HG03066 (cell line): ENCODE data around the gene HPCA.

ENCODE experiments used
- ATAC-seq: cut with Tn5 transposase; IDR thresholded peaks from one replicate; pipeline ENCODE4 v1.9.1; 2021; ENCODE audit warnings: low read depth; ENCODE audit not compliant: unreplicated experiment

Gene HPCA

GRCh38 chr1:32888134-32888533 lies 1.8 kb downstream of the HPCA start:
- ATAC-seq: no peak

- no peak for ATAC-seq
Measured at GRCh38 chr1:32888677-32889420, 2.6 kb downstream of the HPCA start.

GRCh38 chr1:32889731-32890278 lies 3.5 kb downstream of the HPCA start:
- no peak for ATAC-seq

- ATAC-seq: no peak
Measured at GRCh38 chr1:32890516-32891240, 4.4 kb downstream of the HPCA start.

GRCh38 chr1:32891241-32891570 lies 4.9 kb downstream of the HPCA start:
- no peak for ATAC-seq

DNA sequence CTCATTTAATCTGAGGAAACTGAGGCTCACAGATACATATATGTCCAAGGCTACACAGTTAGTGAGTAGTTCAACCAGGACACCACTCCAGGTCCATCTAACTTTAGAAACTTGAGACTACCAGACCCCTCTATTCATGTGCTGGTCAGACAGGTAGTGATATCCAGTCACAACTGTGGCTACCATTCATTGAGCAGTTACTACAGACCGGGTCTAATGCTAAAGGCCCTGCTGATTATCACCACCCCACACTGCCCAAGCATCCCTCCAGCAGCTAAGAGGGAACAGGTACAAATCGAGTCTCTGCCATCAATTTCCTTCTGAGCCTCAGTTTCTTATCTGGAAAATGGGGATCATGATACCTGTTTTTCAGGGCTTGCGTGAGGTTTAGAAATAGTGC lies 5.3 kb downstream of the HPCA start:
- ATAC-seq: no peak

DNA sequence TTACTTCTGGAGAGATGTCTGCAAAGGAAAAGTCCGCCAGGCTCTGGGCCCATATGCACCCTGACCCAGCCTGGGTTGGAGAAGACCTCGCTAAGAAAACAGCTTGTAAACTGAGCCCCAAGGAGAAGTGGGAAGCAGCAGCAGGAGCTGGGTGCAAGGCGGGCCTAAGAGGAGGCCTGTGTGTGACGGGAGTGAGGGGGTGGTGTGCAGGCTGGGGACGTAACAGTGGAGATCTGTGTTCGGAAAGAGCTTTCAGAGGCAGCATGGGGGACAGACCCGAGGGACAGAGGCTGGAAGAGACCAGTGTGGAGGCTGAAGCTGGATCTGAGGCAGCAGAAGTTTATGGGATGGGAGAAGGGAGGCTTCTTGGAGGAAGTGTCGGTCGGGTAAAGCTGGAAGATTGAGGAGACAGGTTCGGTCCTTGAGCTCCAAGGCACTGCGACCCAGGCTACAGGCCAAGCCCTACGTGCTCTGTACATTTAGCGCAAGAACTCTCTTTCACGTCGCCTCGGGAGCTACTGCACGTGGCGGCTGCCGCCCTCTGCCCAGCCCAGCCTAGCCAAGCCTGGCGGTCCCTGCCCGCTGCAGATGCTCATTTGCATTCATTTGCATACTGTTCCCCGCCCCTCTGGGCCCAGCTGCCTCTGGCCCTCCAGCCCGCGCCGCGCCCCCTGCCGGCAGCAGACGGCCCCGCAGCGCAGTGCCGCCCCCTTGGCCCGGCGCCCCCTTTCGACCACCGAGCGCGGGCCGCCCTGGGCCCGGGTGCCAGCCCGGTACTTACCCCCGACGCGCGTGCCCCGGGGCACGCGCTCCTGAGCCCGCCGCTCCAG lies 6.3 kb downstream of the HPCA start:
- ATAC-seq: no peak

DNA sequence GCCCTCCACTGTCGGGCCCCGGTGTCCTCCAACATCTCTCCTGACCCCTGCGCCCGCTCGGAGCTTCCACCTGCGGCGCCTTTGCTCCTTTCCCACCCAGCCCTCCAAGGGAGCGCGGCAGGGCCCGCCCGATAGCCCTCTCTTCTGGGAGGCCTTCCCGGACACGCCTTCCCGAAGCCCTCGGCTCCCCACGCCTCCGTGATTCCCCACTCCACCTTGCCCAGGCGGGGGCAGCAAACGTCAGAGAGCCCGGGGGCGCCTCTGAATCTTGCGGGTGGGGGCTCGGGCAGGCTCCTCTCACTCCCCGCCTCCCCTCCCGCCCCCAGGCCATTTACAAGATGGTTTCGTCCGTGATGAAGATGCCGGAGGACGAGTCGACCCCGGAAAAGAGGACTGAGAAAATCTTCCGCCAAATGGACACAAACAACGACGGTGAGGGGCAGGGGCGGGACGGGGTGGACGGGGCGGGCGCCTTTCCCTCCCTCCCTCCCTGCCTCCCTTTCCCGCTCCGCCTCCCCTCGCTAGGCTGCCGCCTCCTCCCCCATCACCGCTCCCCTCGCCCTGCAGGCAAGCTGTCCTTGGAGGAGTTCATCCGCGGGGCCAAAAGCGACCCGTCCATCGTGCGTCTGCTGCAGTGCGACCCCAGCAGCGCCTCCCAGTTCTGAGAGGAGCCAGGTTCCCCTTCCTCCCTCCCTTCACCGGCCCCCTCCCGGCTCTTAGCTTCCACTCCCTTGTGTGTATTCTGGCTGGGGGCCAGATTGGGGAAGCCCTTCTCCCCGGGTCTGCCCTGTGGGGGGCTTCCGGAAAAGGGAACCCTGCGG lies 7.1 kb downstream of the HPCA start:
- ATAC-seq: no peak

- no peak for ATAC-seq
Measured at GRCh38 chr1:32894019-32894600, 7.8 kb downstream of the HPCA start.

- no peak for ATAC-seq
Measured at GRCh38 chr1:32894681-32895080, 8.4 kb downstream of the HPCA start.

GRCh38 chr1:32895325-32896215 lies 9.3 kb downstream of the HPCA start:
- no peak for ATAC-seq

GRCh38 chr1:32896451-32896850 lies 10.2 kb downstream of the HPCA start:
- no peak for ATAC-seq

DNA sequence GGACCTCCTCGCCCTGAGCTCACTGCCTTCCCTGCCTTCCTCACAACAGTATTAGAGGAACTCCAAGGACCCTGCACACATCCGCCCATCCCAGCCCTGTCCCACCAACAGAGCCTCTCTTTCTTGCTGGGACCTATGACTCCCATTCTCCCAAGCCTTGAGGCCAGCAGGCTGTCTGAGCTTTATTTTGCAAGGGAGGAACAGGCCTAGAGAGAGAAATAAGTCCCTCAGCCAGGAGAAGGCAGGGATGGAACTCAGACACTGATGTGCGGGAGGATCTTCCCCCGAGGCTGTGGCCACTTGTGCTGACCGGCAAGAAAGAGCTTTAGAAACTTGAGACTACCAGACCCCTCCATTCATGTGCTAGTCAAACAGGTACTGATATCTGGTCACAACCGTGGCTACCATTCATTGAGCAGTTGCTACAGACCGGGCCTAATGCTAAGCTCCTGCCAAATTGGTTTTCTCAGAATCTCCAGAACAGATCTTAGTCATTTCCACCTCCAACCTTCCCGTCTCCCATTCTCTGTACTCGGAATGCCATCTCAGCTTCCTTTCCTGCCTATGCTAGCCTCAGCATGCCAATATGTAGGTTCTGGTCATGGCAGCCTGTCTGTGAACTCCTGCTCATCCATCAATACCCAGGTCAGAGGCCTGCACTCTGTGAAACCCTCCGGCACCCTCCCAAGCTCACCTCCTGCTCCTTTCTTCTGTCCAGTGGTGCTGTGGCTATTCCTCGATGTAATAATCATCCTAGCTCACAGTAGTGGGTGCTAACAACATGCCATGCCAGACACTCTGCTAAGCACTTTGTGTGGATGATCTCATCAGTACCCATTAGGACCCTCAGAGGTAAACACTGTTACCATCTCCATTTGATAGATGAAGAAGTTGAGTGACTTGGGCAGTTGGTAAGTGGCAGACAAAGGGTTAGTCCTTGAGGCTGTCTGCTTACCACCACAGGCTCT lies 11.1 kb downstream of the HPCA start:
- no peak for ATAC-seq

DNA sequence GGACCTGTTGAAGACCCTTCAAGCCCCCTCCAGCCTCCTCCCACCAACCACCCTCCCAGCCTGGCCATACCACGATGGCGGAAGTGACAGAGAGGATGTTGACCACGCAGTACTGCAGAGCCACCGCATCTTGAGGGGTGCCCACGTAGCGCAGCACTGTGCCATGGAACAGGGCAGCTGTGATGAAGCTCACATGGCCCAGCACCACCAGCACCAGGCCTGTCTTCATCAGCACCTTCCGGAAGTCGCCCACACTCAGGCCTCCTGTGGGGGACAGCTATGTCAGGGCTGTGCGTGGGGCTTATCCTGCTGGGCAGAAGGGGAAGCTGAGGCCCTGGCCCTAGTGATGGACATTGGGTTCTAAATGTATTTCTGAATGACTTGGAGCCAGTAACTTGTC lies 11.8 kb downstream of the HPCA start:
- no peak for ATAC-seq

DNA sequence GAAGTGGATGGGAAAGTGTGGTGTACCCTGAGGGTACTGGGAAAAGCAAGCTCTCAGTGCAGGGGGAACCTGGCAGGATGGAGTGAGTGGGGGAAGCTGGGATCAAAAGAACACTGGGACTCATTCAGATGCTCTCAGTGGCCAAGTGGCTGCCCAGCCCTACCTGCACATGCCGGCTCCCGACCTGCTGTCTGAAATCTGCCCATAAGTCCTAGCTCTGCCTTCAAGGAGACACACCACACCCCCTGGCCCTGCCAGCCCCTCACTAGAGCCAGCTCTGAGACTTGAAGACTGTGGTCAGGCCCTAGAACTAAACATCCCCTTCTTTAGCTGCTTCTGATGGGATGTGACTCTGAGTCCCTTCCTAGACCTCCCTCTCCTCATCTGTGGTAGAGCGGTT lies 12.7 kb downstream of the HPCA start:
- ATAC-seq: no peak

DNA sequence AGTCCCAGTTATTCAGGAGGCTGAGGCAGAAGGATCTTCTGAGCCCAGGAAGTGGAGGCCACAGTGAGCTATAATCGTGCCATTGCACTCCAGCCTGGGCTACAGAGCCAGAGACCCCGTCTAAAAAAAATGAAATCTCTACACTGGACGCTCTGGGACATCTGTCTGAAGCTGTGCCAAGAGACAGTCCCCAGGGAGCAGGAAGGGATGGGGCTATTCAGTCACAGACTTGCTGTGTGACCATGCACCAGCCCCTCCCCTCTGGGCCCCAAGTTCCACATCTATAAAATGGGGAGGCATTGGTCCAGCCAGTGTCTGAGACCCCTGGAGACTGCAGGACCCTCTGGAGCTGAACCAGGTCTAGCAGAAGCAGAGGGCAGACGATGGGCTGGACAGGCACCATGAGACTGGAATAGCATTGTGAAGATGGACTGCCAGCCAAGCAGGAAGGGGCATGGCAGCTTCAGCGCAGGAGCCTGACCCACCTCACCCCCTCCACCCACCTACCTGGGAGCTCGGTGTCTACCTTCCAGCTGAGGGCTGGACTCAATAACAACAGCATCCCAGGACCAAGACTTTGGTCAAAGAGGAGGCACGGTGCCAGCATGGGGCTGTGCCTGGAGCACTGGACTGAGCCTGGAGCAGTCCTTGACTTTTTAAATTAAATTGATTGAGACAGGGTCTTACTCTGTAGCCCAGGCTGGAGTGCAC lies 13.4 kb downstream of the HPCA start:
- no peak for ATAC-seq

DNA sequence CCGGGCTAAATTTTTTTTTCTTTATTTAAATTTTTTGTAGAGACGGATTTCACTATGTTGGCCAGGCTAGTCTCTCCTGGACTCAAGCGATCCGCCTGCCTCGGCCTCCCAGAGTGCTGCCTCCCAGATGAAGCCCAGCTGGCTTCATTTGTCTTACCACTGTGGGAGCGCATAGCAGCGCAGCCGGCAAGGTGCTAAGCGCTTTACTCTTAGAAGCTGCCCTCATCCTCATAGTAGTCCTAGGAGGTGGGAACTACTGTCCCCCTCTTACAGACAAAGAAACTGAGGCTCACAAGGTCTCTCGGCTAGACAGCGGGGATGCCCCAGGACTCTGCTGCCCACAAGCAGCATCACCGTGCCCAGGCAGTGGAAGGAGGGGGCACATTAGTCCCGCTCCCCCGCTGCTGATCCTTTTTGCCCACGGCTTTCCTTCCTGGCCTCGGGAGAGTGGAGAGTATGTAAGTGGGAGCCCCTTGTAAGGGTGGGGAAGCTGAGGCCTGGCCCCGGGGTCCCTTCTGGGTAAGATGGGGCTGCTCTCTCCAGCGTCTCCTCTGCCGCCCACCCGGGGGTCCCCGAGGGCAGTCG lies 14.2 kb downstream of the HPCA start:
- ATAC-seq: no peak
